Ovary (tissue), 3 donors: Measurements from ENCODE around the gene AASDHPPT.

ENCODE experiments used
- CTCF ChIP-seq, 3 donors: fragments of 450-650 bp in 2 of 3; fragments of 200-600 bp in 1 of 3; IDR thresholded peaks; one replicate each; pipeline versions ENCODE4 v1.5.1 to v1.8.0; 2016 to 2022; ENCODE audit warnings: antibody characterized with exemption in 3 of 3, mild to moderate bottlenecking in 1 of 3
- EP300 ChIP-seq: sonication (generic); formaldehyde crosslinking; IDR thresholded peaks from one replicate; pipeline ENCODE4 v1.6.1; 2017; ENCODE audit warnings: antibody characterized with exemption
- POLR2A ChIP-seq: fragments of 450-650 bp; IDR thresholded peaks from one replicate; pipeline ENCODE4 v1.6.1; 2017; ENCODE audit warnings: antibody characterized with exemption, mild to moderate bottlenecking, moderate library complexity
- donor health status: DM: no; HTN: no; CAD: no.

- no peak for TF ChIP-seq POLR2A
- no peak for TF ChIP-seq CTCF (IDR thresholded peaks at IDR 0.05)
- no peak for TF ChIP-seq EP300
These were observed 60.3 kb downstream of the AASDHPPT start for GRCh38 chr11:106137758-106138157.
